Epithelial cell of prostate (primary cell): Measurements from ENCODE around the gene UBL4B.

Experiments used
- DNase-seq: peaks from one replicate; pipeline ENCODE4 v3.0.0-alpha.2; 2011; ENCODE audit warnings: low read depth, low spot score
- H3K27ac ChIP-seq: fragments of 450-650 bp; 2 replicates; pipeline ENCODE4 v1.5.1; 2017; ENCODE audit warnings: mild to moderate bottlenecking

UBL4B gene

DNA sequence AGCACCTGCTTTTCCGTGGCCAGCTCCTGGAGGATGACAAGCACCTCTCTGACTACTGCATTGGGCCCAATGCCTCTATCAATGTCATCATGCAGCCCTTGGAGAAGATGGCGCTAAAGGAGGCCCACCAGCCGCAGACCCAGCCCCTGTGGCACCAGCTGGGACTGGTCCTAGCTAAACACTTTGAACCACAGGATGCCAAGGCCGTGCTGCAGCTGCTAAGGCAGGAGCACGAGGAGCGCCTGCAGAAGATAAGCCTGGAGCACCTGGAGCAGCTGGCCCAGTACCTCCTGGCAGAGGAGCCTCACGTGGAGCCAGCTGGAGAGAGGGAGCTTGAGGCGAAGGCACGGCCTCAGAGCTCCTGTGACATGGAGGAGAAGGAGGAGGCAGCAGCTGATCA lies 413 bp downstream of the UBL4B start:
- no peak for DNase-seq
- H3K27ac ChIP-seq = no peak overlapping the region

DNA sequence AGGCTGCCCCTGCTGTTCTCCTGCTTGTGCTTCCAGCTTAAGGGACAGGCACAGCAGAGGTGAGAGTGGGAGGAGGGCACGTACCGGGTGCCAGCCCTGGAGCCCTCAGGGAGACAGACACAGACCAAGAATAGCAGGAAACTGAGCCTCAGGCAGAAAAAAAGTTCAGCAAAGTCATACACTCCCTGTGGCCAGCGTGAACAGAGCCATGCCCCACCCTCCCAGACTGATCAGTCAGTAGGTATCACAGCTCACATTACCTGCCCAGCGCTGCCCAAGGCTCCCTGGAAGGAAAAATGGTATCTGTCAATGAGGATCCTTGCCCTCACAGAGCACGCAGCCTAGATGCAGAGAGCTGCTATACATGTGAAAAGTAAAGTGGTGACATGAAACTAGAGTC lies 1.3 kb downstream of the UBL4B start:
- no peak overlapping the region for H3K27ac ChIP-seq
- no peak for DNase-seq

DNA sequence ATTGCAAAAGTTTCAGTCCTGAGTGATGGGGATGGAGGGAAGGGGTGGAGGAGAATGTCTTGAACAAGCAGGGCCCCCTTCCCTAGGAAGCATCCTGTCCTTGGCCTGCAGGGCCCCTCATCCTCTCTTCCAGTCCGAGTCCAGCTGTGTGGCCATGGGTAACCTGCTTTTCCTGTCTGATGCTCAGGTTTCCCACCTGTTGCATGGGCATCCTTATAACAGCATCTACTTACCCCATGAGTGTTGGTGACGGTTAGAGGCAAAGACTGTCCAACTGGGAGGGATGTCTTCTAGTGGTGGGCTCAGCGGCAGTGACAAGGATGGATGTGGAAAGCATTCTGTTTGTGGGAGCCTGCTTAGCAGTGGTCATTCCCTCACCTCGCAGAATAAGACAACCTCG lies 1.9 kb downstream of the UBL4B start:
- no peak for DNase-seq
- no peak overlapping the region for H3K27ac ChIP-seq

DNA sequence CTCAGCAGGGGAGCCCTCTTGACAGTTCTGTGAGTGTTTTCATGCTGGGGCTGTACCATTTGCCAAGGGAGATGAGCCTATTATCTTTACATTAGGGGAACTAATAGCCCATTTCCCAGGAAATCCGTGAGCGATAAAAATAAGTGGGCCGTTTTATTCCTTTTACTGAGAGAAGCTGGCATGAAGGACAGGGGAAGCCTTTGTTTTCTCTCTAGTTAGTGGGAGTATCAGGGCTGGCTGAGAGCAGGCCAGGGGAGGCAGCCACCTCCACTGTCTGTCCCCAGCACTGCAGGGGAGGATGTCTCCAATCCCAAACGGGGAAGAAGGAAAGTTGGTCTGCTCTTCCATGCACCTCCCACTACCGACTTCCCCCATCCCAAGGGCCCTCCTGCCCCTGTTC lies 2.5 kb downstream of the UBL4B start:
- DNase-seq = no peak
- no peak overlapping the region for H3K27ac ChIP-seq

DNA sequence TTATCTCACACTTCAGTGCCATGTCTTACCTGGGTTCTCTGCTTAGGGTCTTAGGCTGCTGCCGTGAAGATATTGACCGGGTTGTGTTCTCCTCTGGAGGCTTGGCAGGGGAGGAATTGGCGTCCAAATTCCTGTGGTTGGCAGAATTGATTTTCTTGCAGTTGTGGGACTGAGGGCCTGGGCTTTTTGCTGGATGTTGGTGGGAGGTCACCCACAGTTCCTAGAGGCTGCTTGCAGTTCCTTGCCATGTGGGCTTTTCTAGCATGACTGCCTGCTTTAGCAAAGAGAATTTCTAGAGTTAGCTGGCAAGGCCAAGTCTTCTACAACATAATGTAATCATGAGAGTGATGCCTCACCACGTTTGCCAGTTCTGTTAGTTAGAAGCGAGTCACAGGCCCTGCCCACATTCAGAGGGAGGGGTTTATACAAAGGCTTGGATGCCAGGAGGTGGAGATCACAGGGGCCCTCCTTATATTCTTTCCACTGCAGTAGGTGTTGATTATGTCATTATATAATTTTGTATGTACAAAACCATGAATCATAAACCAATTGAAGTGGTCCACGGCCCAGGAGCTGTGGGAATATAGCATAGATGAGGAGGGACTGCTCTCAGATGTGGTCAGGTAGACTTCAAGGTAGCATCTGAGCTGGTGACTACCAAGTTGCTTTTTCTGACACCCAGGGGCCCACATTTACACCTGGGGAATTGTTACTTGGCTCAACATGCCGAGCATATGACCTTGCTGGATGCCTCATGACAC lies 6.6 kb downstream of the UBL4B start:
- no peak overlapping the region for H3K27ac ChIP-seq
- DNase-seq = no peak

DNA sequence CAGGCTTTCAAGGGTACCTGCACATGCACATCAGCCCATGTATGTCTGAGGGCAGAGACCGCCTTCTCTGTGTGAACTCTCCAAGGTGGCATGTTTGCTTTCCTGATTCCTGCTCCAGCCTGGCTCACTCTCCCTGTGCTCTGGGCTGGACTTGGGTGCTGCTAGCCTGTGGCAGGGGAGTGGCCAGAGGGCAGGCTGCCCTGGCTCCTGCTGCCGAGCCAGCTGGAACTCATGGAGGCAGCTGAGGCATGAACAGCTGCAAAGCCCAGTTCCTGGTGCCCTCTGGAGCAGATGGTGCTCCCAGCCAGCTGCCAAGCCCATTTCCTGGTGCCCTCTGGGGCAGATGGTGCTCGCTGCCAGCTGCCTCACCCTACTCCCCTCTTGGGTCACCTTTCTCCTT lies 7.6 kb downstream of the UBL4B start:
- no peak overlapping the region for H3K27ac ChIP-seq
- DNase-seq = no peak

DNA sequence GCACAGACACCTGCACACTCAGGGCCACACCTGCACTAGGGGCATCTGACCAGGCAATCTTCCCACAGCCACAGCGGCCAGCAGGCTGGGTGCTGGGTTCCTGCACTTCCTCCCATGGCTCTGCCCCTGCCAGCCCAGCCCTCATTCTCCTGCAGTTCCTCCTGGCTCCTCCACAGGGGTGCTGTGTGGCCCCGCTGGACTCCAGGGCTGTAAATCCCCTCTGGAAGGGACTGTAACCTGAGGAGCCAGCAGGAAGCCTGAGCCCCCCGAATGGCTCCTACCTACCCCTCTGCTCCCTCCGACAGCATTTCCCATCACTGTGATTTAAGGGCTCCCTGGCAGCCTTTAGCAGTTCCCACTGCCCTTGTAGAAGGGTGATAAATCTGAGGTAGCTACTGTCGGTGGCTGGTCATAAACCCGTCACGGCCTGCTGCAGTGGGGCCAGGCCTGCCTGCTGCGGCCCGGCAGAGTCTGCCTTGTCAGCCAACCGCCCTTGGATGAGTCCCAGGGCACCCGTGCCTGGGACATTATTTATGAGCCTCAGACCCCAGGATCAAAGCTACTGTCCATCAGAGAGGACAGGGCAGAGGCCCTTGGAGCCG lies 8.8 kb downstream of the UBL4B start:
- DNase-seq = no peak
- no peak overlapping the region for H3K27ac ChIP-seq

DNA sequence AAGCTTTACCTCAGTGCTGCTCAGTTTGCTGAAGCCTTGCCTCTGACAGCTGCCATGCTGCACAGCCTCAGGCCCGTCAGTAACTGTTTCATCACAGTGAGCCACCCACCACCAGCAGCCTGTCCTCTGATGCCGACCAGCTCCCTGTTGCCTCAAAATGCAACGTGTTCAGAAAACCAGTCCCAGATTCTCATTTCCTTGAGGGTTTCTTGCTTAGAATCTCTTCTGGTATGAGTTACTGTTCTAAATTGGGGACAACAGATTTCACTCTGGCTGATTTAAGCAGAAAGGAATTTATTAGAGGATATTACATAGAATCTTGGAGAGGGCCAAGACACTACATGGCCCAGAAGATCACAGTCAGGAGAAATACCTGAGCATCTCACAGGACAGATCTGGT lies 11.0 kb downstream of the UBL4B start:
- no peak for DNase-seq

DNA sequence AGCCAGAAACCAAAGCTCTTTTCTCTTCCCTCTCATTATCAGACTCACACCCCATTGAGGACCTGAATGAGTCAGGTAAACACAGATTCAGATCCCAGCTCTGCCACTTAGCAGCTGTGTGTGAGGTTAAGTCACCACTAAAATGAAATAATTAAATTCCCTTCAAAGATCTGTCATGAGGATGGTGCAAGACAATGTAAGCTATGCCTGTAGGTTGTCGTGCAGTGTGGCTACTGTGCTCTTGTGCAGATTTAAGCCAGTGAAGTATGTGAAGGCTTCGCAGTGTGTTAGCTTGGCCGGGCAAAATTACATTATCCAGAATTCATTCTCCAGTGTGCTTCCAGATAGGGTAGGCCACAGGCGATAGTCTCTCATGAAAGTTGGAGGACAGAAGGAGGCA lies 13.6 kb downstream of the UBL4B start:
- H3K27ac ChIP-seq = no peak overlapping the region
- no peak for DNase-seq

More for the DNA sequence above, 11.0 kb downstream of the UBL4B start:
- H3K27ac ChIP-seq = no peak overlapping the region

DNA sequence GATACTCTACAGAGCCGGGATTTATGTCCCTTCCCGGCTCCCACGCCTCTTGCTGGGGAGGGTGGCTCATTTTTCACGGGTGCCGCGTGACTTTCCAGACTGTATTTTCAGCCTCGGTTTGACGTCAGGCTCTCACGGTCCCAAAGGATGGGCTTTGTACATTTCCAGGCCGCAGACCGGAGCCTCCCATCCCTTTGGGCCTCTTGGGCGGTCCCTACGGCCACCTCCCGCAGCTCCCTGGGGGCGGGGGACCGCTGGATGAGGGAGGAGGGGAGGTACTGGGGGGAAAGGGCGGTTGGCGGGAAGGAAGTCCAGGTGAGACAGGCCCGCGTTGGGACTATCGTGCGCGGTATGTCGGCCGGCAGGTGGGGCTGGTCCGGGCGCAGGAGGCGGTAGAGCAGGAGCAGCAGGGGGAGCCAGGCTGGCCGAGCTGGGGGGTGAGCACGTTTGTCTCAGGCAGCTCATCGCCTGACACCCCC lies 17.9 kb downstream of the UBL4B start:
- DNase-seq = no peak
- no peak overlapping the region for H3K27ac ChIP-seq

DNA sequence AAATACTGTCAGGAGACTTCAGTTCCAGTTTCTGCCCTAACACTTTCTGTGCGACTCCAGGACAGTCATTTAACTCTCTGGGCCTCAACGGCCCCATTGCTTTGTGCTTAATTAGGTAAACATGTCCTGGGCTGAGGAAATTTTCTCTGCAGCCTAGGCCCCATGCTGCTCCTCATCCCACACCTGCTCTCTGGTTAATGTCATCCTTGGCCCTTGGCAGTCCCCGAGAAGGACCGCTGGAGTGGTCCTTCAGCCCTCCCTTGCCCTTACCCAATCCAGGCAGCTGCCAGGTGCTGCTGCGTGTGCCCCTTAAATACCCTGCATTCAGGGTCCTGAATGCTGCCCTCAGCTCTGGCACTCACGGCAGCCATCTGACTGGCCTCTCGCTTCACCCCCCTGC lies 18.7 kb downstream of the UBL4B start:
- DNase-seq = no peak
- no peak overlapping the region for H3K27ac ChIP-seq

DNA sequence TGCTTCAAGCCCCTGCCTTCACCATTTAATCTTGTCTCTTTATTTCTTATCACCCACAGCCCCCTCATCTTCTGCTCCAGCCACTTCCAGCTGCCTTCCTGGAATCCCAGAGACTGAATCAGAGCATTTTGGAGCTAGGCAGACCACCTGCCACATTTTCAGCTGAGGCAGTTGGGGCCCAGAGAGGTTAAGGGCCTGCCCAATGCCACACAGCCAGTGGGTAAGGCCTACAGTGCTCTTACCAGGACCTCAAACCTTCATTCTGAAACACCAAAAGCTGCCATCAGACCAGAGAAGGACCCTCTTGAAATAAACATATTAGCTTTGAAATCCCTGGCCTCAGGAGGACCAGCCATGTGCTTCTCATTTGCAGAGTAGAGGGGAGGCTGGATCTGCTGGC lies 20.4 kb downstream of the UBL4B start:
- no peak overlapping the region for H3K27ac ChIP-seq
- DNase-seq = no peak

DNA sequence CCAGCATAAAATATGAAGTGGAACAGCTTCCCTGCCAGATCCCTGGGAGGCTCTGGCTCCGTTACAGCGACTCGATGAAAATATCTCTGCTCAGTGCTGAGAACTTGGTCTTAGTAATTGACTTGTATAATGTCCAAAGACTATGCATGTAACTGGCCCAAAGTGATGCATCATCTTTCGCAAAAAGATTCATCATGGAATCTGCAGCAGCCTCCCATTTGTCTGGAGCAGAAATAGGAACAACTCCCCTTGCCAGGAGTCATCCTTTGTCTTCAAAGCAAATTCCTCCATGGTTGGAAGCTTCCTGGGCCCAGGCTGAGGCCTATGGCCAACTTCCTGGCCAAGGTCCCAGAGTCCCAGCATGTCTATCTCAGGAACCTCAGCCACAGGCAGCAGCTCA lies 21.2 kb downstream of the UBL4B start:
- DNase-seq = no peak
- H3K27ac ChIP-seq = no peak overlapping the region

DNA sequence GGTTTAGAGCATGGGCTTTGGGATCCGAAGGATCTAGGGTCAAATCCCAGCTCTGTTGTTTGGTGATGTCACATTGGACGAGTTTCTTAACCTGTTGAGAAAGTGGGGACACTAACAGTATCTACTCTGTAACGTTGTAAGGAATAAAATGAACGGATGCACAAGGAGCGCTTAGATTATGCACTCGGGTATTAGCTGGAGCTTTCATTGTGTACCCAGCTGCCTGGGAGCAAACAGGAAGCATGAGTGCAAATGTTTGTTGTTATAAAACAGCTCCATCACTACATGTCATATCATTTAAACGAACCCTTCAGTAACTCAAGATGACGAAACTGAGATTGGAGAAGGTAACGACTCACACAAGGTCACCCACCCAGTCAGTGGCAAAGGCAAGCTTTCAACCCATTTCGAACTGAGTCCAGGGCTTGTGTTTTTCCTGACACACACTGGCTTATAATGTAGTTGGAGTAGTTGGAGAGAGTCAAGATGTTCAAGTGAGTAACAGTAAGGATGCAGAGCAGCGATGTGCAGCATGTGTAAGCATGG lies 21.9 kb downstream of the UBL4B start:
- no peak for DNase-seq
- H3K27ac ChIP-seq = no peak overlapping the region

DNA sequence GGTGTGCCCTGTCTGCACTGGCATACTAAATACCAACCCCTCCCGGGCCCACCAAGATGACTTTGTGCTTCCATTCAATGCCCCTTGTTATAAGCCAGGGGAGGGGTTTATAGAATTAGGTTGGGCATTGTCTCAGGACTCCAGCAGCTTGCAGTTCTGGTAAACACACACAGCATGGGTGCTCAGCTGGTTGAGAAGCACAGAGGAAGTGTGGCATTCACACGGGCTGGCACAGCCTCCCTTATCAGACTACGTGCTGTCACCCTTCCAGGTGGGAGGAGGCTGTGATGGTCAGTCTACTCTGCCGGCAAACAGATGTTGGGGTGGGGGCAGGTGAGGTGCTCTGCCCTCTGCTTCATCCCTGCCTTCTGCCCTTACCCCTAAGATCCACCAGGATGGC lies 23.0 kb downstream of the UBL4B start:
- DNase-seq = no peak
- no peak overlapping the region for H3K27ac ChIP-seq

DNA sequence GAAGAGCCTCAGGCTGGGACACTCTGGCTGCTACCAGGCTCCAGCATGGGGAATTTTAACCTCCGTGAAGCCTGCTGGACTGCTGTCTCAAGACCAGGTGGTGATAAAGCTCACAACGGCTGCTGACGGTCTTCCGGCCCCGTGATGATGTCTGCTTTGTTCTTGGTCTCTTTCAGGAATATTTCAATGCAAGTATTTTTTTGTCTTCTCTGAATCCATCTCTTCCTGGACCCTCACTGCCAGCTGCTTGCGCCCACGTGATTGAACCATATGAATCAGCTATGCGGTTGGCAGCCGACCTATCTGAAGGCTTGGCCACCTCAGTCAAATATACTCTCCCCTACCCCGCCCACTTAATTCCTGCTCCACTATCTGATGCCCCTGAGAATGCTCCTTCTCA lies 23.4 kb downstream of the UBL4B start:
- no peak for DNase-seq
- H3K27ac ChIP-seq = no peak overlapping the region

DNA sequence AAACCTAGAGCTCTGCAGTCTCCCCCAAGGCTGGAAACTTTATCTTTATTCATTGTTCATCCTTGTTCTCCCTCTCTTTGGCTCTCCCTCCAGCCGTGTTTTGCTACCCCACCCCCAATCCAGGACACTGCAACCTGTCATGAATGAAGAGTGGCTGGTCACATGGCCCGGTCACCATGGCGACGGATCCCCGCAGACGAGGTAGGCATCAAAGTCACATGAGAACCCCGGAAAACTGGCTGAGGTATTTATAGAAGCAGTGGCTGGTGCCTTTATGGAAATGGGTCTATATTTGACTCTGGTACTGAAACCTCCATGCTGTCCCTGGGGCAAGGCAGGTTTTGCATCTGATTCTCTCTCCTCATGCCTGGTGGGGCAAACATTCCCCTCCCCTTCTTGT lies 24.7 kb downstream of the UBL4B start:
- DNase-seq = no peak

DNA sequence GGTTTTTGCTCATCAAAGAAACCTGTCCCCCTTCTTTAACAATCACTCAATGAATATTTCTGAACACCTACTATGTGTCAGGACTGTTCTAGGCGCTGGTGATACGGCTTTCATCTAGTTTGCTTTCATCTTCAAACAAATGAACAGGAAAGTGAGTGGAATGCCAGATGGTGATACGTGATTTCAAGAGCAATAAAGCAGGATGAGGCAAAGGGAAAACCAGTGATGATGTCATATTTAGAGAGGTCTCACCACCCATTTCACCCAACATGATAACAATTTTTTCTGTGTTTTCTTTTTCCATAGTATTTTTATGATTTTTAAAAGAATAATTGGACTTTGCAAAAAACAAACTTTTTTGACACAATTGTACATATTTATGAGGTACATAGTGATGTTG lies 26.7 kb downstream of the UBL4B start:
- no peak for DNase-seq
- no peak overlapping the region for H3K27ac ChIP-seq

More for the DNA sequence above, 24.7 kb downstream of the UBL4B start:
- H3K27ac ChIP-seq = no peak overlapping the region

DNA sequence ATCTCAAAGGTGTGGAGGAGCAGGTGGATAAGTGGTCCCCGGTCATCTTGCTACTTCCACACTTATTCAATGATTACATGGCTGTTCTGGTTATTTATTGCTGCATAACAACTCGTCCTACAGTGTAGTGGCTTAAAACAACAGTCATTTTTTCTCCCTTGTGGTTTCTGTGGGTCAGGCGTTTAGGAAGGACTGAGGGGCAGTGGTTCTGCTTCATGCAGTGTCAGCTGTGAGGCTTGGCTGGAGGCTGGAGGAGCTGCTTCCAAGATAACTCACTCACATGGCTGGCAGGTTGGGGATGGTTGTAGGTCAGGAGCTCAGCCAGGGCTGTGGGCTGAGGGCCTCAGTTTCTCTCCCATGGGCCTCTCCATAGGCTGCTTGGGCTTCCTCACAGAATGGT lies 32.1 kb downstream of the UBL4B start:
- no peak overlapping the region for H3K27ac ChIP-seq
- no peak for DNase-seq

DNA sequence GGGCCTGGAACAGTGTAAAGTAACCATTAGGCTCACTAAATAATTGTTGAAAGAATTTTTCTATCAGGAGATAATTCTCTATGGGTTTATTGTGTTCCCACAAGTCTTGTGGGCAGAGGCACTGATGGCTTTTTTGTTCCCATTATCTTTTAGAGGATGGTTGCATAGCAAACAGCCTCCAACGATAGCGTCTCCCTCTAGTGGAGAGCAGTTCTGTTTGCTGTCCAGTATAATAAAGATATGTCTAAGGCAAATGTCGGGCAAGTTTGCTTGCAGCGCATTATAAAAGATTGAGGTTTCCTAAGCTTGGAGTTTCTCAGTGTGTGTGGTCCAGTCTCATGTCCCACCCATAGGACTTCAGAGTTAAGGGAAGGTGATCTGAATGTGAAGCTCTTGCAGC lies 36.7 kb downstream of the UBL4B start:
- no peak for DNase-seq
- H3K27ac ChIP-seq = no peak overlapping the region

DNA sequence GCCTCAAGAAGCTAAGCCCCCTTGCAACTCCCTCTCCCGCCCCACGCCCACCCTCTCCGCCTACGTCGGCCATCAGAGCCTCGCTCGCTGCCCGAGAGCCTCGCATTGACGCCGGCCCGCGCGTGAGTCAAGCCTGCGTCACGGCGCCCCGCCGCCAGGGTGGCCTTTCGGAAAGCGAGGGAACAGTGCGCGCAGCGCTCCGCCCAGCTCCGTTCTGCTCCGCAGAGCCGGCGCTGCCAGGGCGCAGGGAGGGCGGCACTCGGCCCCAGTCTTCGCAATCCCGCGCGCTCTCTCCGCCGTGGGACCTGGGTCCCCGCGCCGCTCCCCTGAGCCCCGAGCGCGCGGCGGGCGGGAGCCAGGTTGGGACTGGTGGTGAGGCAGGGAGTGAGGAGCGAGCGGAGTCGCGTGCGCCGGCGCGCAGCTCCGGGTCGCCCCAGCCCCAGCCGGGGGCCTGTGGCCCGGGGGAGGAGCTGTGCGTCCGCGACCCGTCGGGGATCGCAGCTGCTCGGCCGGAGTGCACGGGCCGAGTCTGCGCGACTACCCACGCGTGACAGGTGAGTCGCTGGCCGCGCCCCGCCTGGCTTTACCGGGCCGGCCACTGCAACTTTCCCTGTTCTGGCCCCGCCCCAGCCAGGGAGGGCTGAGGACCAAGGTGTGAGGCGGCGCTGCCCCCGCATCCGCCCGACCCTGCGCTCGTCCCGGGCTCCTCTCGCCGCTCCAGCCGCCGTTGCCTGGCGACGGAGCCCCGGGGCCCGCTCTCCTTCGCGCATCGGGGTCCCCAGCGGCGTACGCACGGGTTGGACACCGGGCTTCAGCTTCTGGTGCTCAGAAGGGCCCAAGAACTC lies 38.3 kb downstream of the UBL4B start, which contains the start of gene SLC6A17:
SLC6A17 (plus strand) TSS at position 165 of the 845 bp plus-strand sequence. CDS start 16,436 bp downstream, outside the sequence.
- H3K27ac ChIP-seq = no peak within 1 kb of the TSS
- DNase-seq = peak; percentile 12
